ENCODE data around the gene PKNOX2.

PKNOX2 gene

GRCh38 chr11:125369808-125370207, 205.3 kb downstream of the PKNOX2 start:
- DNase-seq = no peak

GRCh38 chr11:125370561-125371389, 206.2 kb downstream of the PKNOX2 start:
- no peak for DNase-seq

- DNase-seq = no peak
These were observed 206.9 kb downstream of the PKNOX2 start for GRCh38 chr11:125371431-125371935.

GRCh38 chr11:125372088-125372487, 207.5 kb downstream of the PKNOX2 start:
- no peak for DNase-seq

- no peak for DNase-seq
These were observed 208.4 kb downstream of the PKNOX2 start for GRCh38 chr11:125372911-125373310.

- no peak for DNase-seq
These were observed 209.2 kb downstream of the PKNOX2 start for GRCh38 chr11:125373426-125374391.

- DNase-seq = no peak
These were observed 209.8 kb downstream of the PKNOX2 start for GRCh38 chr11:125374398-125374797.

- DNase-seq = no peak
These were observed 210.6 kb downstream of the PKNOX2 start for GRCh38 chr11:125375146-125375545.

- no peak for DNase-seq
These were observed 211.6 kb downstream of the PKNOX2 start for GRCh38 chr11:125376117-125376516.

- DNase-seq = no peak
These were observed 212.3 kb downstream of the PKNOX2 start for GRCh38 chr11:125376856-125377255.

- DNase-seq = no peak
These were observed 213.5 kb downstream of the PKNOX2 start for GRCh38 chr11:125378083-125378482.

- no peak for DNase-seq
These were observed 214.0 kb downstream of the PKNOX2 start for GRCh38 chr11:125378571-125378970.

- DNase-seq = no peak
These were observed 215.0 kb downstream of the PKNOX2 start for GRCh38 chr11:125379565-125379964.

- no peak for DNase-seq
These were observed 215.4 kb downstream of the PKNOX2 start for GRCh38 chr11:125379981-125380380.

GRCh38 chr11:125380756-125381445, 216.3 kb downstream of the PKNOX2 start:
- no peak for DNase-seq

- no peak for DNase-seq
These were observed 217.0 kb downstream of the PKNOX2 start for GRCh38 chr11:125381499-125382044.

- no peak for DNase-seq
These were observed 217.8 kb downstream of the PKNOX2 start for GRCh38 chr11:125382314-125382791.

GRCh38 chr11:125382822-125383221, 218.3 kb downstream of the PKNOX2 start:
- DNase-seq = no peak

- DNase-seq = no peak
These were observed 220.3 kb downstream of the PKNOX2 start for GRCh38 chr11:125384825-125385224.

- no peak for DNase-seq
These were observed 223.3 kb downstream of the PKNOX2 start for GRCh38 chr11:125387901-125388300.

GRCh38 chr11:125388611-125389010, 224.1 kb downstream of the PKNOX2 start:
- no peak for DNase-seq
